ENCODE data around the gene EXTL2.

DNA sequence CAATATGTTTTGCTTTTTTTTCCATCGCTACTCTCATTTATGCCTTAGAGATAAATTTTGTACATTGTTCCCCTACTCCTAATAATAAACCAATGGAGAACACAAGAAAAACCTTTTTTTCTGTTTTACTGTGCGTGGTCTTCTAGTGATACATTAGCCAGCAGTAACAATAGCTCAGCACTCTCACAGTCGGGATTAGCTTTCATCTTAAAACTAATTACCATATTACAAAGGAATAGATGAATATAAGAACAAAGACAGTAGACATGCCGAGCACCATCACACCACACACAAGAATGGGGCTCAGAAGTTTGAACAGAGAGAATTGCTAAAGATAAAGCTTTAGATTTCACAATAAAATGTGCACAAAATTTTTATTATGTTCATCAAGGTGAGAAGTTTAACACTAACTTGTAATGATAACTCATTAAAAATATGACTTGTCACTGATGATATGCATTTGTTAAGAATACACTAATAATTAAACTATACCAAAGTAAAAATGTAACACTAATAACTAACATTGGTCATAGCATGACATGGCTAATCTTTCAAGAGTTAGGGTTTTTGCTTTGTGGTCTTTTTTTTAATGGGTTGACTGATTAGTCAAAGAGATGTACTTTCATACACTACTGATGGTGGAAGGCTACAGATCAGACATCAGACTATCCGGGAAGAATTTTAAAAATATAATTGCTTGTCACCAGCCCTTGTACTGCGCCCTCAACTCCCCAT, 61.8 kb downstream of the EXTL2 start:
- no peak for TF ChIP-seq POLR2A (IDR thresholded peaks at IDR 0.05)
- TF ChIP-seq, protein P1, sequence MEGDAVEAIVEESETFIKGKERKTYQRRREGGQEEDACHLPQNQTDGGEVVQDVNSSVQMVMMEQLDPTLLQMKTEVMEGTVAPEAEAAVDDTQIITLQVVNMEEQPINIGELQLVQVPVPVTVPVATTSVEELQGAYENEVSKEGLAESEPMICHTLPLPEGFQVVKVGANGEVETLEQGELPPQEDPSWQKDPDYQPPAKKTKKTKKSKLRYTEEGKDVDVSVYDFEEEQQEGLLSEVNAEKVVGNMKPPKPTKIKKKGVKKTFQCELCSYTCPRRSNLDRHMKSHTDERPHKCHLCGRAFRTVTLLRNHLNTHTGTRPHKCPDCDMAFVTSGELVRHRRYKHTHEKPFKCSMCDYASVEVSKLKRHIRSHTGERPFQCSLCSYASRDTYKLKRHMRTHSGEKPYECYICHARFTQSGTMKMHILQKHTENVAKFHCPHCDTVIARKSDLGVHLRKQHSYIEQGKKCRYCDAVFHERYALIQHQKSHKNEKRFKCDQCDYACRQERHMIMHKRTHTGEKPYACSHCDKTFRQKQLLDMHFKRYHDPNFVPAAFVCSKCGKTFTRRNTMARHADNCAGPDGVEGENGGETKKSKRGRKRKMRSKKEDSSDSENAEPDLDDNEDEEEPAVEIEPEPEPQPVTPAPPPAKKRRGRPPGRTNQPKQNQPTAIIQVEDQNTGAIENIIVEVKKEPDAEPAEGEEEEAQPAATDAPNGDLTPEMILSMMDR (IDR thresholded peaks at IDR 0.05), result no peak
